ENCODE results near the gene ATP8A2.
"Not testable (repeated sequence)": the region's sequence is repeated elsewhere in the genome, so short reads cannot be mapped to it uniquely, and the experiment has no call there.

Gene ATP8A2

DNA sequence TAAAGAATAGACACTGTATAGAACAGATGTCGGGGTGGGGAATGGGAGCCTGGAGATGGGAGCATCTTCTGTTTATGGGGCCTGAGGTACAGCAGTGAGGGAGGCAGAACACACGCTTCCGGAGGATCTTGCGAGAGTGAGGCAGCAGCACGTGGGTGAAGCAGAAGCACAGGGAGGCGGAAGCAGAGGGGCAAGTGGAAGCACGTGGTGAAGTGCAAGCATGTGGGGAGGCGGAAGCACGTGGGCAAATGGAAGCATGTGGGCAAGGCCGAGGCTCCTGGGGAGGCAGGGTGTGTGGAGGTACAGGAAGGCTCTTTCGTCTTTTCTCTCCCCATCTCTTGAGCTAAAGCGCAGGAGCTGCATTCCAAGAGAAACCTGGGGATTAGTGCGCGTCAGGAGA lies 198.4 kb downstream of the ATP8A2 start:
- DNase-seq: no peak

DNA sequence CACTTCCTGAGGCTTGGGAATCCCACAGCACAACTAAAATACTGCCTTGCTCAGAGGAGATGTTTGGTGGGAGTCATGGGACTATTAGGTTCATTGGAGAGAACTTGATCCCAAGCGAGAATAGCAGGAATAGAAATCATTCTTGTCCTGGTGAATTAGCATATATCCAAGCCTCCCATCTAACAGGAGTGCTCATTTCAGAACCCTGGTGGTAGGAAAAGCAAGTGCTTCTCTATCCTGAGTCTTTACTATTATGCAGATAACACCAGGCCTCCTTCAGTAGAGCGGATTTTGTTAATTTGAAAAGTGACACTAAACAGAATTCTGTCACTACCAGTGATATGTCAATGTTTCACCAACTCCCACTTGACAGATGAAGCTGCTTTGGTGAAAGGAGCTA lies 199.5 kb downstream of the ATP8A2 start:
- DNase-seq: no peak

DNA sequence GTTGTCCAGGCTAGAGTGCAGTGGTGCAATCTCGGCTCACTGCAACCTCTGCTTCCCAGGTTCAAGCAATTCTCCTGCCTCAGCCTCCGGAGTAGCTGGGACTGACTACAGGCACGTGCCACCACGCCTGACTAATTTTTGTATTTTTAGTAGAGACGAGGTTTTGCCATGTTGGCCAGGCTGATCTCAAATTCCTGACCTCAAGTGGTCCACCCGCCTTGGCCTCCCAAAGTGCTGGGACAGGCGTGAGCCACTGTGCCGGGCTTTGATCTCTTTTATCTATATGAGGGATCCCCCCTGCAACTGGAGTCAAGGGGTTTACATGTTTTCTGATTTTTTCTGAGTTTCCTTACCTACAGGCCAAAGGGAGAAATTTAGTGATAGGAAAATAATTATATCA lies 200.4 kb downstream of the ATP8A2 start:
- DNase-seq: not testable (repeated sequence)

DNA sequence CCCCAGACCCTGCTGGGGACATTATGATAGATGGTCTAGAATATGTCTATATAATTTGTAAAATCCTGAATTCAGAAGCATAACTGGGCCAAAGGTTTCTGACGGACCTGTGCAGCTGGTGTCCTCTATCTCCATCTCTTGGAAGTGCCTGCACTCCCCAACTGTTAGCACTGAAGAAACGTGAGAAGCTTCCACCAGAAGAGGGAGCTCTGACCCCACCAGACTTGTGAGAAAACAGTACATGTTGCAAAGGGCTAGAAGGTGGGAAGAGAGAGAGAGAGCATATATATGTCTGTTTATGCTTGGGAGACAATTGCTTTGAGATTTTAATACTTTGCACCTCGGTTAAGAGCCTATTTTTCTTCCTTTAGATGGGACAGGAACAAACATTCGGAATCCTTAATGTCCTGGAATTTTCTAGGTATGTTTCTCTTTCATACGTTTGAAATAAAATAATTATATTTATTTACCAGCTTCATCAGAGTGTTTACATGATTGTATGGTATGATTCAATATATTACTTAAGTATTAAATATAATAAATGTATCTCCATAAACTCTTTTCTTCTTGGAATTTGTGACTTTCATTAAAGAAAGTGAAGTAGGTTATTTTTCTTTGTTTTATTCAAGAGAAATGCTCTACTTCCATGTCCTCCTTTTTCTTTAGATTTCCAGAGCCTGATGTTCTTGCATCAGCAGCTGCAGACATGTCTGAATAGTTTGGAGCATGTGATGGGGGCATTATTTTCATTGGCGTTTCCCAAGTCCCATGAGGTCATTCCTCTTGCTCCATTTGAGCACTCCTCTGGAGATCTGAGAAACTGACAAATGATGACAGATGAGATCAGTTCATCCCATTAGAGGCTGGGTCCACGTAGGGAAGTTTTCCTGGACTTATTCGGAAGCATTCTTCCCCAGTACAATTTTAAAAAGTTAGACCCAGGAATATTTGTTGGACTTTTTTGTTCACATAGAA lies 202.9 kb downstream of the ATP8A2 start:
- DNase-seq: peak; percentile 77

DNA sequence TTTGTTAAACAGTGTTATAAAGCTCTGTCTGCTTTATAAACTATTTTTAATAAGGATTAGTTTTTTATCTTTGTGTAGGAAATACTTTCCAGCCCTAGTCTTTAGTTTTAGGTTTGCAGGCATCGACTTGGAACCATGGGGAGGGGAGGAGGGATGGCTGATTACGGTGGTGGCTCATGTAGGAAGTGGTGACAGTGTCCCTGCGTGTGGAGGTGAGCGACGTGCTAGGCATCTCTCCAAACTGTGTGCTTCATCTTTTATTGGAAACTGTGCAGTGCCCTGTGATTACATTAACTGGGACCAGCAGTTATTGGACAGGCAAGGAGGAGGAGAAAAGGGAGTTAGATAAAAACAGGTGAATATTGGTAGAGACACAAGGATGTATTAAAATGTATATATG lies 203.8 kb downstream of the ATP8A2 start:
- DNase-seq: no peak

DNA sequence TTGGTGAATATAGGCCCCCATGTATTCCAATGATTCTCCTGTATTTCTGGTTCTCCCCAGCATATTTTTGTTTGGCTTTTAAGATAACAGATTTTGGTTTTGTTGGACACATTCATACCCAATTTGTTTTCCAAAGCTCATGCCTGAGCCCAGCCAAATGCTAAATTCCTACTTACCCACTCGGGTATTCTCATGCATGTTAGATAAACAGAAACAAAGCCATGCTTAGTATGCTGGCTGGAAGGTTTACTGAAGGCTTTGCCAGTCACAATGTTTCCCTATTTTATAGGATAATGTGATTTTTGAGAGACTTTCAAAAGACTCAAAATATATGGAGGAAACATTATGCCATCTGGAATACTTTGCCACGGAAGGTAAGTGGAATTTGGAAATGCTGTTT lies 206.8 kb downstream of the ATP8A2 start:
- no peak for DNase-seq

DNA sequence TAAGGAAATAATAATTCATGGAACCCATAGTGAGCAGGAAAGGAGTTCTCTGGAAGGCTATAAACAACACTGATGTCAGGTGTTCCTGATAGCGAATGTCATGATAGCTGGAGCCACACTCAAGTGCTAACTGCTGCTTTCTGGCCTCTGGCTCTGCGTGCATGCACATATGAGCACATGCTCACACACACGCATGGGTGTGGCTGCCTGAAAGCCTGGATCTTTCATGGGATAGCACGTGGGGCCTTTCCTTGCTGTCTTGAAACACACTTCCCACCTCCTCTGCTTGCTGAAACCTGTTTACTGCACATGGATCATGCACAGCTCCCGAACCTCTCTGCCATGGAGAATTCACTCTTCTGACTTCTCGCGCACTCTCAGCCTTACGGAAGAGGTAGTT lies 207.4 kb downstream of the ATP8A2 start:
- DNase-seq: no peak

DNA sequence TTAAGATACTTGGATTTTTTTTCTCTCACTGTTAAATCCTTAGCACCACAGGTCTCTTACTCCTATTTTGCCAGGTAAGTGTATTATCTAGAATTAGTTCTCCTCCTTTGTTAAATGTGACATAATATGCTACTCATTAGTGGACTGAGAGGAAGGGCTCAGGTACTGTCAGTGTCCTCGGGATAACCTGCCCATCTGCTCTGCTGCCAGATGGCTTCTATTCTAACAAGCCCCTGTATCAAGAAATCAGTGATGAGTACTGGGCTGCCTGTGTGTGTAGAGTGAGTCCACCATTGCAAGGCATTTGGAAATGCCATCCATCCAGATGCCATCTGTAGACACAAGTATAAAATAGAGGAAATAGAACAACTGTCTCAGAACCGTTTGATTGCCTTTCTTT lies 209.6 kb downstream of the ATP8A2 start:
- no peak for DNase-seq

DNA sequence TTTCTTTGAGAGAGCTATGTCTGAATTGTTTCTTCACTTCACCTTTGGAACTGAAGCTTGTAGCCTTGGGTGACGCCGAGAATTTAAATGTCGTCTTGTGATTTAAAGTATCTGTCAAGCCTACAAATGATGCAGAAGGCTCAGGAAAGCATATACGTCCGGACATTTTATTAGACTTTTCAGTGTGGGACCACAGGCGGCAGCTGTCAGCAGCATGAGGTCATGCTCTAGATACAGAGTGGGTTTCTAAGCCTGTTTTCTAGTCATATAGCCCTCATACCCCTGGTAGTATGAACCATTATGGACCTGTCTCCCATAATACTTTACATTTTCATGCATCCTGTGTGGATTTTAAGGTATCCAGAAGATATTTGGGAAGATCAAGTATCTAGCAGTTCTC lies 212.3 kb downstream of the ATP8A2 start:
- no peak for DNase-seq

DNA sequence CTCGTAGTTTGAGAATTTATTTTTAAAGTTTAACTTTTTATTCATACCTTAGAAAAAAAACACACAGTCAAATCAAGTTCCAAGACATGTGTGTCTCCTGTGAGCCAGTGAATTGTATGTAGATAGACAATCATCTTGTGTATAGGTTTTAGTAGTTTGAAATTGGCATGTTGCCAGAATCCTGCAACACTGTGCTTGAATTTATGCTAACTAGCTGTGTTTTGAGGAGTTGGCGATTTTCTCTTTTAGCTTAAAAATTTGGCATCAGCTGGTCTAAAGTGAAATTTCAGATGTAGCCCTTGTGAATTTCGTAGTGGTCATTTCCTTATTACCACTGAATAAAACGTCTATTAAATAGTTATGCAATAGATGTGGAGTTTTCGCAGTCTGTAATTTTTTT lies 213.2 kb downstream of the ATP8A2 start:
- DNase-seq: no peak

DNA sequence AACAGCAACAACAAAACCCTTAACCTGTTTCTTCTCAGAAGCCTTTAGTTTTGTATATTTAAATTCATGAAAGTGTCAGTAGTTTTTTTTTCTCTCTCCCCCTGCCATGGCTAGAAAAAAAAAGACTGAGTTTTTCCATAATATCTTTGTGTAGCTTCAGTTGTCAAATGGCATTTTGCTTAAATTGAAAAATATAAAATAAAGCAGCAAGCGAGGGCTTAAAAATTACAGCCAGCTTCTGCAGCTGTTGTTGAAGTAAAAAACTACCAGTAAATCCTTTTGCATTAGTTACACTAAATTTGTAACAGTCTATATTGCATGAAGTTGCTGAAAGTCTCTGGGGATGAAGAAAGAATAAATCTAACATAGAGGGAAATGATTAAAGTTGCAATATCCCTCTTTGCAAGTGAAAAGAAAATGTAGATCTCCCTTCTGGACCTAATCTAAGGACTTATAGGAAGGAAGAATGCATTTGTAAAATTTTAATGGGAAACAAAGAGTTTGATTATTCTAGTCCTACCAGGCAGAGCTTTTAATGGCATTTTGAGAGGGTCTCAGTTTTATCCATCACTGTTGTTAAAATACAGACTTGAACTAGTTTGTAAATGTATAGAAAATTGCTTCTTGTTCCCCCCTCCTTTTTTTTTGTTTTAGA lies 215.7 kb downstream of the ATP8A2 start:
- DNase-seq: no peak

DNA sequence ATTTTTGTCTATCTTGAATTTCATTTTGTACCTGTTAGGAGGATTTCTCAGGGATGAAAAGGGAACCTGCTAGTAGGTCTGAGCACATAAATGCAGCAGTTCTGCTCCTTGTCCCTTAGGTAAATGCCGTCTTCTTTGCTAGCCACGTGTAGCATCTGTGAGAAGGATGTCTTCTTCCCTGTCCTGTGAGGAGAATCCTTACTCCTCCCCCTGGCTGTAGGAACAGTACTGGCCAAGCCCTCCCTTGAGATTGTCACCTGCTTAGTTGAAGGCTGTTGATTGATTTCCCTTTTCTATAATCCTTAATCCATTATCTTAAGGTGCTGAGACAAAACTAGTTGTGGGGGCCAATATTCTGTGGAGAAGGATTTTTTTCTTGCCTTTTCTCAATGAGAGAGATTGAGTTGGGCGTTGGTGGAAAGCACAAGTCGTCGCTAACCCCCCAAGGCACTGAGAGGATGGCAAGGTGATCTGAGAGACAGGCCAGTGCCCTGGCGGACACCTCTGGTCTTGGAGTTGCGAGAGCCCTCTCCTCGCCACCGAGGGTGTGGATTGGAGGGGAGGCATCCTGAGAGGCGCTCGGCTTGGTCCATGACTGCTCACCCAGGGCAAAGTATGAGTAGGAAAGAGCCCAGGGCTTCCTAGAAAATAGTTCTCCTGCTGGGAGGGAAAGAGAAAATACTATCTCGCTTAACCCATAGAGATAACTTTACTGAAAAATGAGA lies 216.7 kb downstream of the ATP8A2 start:
- DNase-seq: no peak

DNA sequence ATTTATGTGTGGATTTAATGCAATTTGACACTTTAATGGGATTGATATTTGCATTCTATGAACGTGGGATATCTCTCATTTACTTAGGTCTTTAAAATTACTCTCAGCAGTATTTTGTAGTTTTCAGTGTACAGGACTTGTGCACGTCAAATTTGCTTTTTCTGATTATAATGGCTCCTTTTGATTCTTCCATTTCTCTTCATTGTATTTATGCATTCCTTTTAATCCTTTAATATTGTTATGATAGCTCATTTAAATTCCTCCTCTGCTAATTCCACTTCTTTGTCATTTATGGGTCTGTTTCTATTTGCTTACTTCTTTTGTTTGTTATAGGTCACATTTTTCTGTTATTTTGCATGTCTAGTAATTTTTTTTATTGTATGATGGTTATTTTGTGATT lies 226.6 kb downstream of the ATP8A2 start:
- DNase-seq: no peak

DNA sequence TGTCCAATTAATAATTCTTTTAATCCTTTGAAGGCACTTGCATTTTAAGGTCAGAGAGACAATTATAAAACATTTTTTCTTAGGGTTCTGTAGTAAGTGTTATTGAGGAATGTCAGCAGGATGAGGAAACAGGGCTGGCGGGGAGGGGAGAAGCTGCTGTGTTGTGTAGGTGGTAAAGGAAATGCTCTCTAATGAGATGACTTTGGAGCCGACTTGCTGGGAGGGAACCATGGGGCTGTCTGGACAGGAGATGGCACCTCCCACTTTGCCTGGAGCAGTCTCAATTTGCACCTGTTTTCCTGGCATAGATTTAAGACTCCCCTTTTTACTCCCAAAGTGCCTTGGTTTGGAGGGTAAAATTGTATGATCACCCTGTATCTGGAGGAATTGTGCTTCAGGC lies 230.4 kb downstream of the ATP8A2 start:
- DNase-seq: no peak

DNA sequence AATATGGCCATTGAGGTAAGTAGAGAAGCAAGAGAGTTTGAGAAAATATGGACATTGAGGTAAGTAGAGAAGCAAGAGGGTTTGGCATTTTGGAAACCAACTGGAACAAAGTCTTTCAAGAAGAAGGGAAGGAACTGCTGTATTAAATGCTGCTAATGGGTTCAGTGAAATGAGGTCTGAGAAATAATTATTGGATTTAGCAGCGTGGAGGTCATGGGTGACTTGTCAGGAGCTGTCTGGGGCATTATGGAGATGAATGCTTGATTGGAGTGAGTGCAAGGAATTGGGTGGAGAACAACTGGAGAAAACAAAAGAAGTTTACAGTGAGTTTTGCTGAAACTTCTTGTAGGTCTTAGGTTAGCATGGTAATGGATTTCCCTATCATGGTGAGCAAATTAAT lies 232.3 kb downstream of the ATP8A2 start:
- DNase-seq: no peak

DNA sequence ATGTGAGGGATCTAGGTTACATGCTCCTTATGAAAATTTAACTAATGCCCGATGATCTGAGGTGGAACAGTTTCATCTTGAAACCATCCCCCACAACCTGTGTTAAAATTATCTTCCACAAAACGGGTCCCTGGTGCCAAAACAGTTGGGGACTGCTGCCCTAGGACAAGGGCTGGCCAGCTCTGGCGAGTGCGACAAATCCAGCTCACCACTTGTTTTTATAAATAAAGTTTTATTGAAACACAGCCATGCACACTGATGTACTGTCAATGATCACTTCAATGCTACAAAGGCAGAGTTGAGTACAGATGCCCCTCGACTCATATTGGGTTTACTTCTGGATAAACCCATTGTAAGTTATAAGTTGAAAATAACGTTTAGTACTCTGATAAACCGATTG lies 235.3 kb downstream of the ATP8A2 start:
- no peak for DNase-seq

DNA sequence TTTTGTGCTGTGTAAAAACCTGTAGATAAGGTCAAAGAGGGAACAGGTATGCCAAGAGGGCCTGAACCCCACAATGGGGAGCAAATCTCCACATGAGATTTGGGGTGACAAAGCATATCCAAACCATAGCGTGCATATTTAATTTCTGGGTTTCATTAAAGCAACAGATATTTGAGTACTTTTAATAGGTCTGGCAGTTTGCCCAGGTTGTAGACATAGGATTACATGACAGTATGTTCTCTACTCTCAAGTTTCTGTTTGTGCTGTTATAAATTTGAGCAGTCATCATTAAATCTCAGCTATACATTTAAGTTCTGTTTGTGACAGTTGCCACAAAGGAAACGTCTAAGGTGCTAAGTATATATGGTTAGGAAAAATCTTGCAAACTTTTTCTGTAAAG lies 236.4 kb downstream of the ATP8A2 start:
- DNase-seq: no peak

DNA sequence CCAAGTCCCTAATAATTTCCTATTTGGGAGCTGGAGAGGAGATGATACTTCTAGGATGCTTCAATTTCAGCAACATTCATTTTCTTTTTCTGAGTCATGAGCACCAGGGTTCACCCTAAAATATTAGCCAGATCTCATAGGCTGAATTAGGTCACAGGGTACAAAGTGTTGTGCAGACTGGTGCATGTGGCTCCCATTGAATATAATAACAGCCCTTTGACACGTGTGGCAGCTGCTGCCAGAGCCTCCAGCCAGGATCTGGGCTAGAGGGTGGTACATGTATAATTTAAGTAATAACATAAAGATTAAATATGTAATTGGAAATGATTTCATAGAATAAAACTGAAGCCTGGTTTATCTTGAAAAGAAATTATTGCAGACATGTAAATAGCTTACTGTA lies 244.9 kb downstream of the ATP8A2 start:
- no peak for DNase-seq

DNA sequence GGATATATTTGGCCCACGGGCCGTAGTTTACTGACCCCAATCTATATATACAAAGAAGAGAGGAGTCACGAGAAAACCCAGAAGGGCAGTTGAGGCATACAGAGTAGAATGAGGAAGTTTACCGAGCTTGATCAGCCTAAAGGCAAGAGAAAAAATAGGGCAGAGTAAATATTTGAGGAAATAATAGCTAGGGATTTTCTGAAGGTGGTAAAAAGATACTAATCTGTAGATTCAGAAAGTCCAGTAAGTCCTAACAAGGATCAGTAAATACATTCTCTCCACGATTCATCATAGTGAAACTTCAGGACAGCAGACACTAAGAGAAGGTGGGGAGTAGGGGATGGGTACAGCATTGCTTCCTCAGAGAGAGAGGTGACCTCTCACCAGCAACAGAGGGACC lies 248.1 kb downstream of the ATP8A2 start:
- DNase-seq: no peak

DNA sequence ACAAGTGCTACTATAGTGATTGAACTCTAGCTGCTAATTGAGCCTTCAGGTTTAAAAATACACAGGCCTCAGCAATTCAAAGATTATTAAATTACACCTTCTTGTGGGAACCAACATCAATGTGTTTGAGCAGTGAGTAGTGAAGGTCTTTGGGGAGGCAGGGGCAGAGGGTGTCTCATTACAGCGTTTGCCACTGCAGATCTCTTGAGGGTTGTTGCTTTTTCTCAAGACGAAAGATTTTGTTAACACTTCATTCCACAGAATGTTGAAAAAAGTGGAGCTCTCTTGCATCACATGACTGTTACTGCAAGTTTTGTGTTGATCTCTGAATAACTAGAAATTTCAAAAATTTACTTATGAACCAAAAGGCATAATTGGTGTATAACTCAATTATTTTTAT lies 253.6 kb downstream of the ATP8A2 start:
- no peak for DNase-seq

DNA sequence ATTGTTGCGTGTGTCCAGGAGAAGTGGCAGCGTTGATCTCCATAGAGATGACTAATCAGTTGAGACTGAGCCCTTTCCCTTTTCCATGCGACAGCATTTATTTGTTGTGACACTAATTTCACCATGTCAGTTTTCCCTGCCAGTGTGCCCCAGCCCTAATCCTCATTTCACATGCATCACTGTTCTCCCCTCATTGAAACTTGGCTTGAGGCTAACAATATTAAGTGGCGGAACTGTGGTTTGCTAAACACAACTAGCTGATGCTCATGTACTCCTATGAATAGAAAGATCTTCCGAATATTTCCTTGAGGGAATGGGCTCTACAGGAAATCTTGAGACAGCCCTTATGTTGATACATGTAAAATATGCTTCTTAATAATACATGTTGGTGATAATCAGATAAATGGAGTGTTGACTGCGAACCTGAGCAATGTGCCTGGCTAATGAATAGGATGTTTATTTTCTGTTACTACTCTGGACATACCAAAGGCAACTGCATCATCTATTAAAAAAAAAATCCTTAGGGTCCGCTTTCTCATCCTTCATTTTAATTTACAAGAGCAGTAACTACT lies 258.6 kb downstream of the ATP8A2 start:
- DNase-seq: no peak

DNA sequence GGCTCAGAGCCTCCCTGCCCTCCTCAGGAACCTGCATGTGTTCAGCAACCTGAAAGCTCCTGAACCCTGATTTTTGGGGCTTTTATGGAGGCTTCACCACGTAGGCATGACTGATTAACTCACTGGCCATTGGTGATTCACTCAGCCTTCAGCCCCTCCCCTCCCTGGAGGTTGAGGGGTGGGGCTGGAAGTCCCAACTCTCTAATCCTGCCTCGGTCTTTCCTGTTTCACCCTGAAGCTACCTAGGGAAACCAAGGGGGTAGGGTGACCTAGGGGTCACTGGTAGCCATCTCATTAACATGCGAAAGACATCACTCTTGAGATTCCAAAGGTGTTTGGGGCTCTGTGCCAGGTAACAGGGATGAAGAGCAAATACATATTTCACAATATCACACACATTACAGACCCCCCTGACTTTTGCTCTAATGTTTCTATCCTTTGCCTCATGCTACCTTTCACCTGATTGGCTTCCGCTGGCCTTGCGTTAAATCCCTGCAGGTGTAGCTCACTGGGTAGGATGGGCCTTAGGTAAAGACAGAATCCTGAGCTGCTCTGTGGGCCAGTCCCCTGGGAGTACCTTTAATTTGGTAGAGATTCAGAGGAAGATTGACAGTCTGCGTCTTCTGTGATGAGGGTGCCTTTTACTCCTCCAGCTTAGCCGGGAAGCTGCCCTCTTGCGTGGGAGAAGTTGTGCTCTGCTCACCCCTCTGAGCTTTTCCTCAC lies 260.6 kb downstream of the ATP8A2 start:
- DNase-seq: no peak

DNA sequence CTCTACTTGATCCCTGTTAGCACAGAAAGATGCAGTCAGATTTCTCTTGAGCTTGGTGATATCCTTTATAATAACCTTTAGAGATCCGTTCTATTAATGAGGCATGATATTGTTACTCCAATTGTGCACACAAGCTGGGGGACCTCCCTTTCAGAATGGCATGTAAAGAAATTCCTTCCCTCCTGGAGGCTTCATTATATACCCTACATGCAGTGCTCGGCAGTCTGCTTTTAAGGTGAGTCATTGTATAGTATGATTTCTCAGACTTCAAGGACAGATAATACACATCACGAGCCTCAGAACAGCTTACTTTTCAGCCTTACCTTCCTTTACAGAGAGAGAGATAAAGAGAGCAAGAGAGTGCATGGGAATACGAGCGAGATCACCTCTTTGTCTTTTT lies 261.3 kb downstream of the ATP8A2 start:
- no peak for DNase-seq

Measured in CD4-positive, alpha-beta T cell treated with Interleukin-6 for 4 hours (primary cell).